ENCODE data around the gene ARID4B.

ARID4B gene

DNA sequence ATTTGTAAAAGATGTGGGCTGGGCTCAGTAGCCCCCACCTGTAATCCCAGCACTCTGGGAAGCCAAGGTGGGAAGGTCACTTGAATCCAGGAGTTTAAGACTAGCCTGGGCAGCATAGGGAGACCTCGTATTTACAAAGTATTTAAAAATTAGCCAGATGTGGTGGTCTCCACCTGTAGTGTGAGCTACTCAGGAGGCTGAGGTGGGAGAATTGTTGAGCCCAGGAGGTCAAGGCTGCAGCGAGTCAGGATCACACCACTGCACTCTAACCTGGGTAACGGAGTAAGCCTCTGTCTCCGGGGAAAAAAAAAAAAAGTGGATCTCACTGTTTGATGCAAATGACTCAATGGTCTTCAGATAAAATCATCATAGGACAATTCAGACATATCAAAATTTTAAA, 89.4 kb downstream of the ARID4B start:
- Histone ChIP-seq H3K4me3 (ENCODE audit: low read depth, low read length) (no peak overlapping the region), H3K27ac (ENCODE audit: extremely low read depth, low read depth, low read length) (no peak overlapping the region), H3K4me1 (ENCODE audit: control insufficient read depth, insufficient read depth, low read length) (no peaks in the 10 kb centered on the region), H3K36me3 (ENCODE audit: control insufficient read depth in 2 of 2, insufficient read depth in 1 of 2, low read length in 2 of 2) (peaks cover 39 to 47% of the 10 kb centered on the region in 2 experiments), H3K9me3 (ENCODE audit: control insufficient read depth, insufficient read depth, low read depth, low read length) (no peaks in the 10 kb centered on the region)
- CTCF ChIA-PET: interaction anchor here (0.6 to 1.8 kb wide), 3 partner anchors 14 to 275 kb away, joined by 3 to 10 read pairs (median 3); no protein-coding TSS in a partner anchor
- POLR2A ChIA-PET: no interaction called here
- no peak for TF ChIP-seq FEZF1 (tag by site-specific recombination; IDR thresholded peaks at IDR 0.05)
- TF ChIP-seq, protein P1, sequence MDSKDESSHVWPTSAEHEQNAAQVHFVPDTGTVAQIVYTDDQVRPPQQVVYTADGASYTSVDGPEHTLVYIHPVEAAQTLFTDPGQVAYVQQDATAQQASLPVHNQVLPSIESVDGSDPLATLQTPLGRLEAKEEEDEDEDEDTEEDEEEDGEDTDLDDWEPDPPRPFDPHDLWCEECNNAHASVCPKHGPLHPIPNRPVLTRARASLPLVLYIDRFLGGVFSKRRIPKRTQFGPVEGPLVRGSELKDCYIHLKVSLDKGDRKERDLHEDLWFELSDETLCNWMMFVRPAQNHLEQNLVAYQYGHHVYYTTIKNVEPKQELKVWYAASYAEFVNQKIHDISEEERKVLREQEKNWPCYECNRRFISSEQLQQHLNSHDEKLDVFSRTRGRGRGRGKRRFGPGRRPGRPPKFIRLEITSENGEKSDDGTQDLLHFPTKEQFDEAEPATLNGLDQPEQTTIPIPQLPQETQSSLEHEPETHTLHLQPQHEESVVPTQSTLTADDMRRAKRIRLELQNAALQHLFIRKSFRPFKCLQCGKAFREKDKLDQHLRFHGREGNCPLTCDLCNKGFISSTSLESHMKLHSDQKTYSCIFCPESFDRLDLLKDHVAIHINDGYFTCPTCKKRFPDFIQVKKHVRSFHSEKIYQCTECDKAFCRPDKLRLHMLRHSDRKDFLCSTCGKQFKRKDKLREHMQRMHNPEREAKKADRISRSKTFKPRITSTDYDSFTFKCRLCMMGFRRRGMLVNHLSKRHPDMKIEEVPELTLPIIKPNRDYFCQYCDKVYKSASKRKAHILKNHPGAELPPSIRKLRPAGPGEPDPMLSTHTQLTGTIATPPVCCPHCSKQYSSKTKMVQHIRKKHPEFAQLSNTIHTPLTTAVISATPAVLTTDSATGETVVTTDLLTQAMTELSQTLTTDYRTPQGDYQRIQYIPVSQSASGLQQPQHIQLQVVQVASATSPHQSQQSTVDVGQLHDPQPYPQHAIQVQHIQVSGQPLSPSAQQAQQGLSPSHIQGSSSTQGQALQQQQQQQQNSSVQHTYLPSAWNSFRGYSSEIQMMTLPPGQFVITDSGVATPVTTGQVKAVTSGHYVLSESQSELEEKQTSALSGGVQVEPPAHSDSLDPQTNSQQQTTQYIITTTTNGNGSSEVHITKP (tag by site-specific recombination; IDR thresholded peaks at IDR 0.05): 0 out of 2 replicates have a peak, but pooled peaks have one; percentile 13

DNA sequence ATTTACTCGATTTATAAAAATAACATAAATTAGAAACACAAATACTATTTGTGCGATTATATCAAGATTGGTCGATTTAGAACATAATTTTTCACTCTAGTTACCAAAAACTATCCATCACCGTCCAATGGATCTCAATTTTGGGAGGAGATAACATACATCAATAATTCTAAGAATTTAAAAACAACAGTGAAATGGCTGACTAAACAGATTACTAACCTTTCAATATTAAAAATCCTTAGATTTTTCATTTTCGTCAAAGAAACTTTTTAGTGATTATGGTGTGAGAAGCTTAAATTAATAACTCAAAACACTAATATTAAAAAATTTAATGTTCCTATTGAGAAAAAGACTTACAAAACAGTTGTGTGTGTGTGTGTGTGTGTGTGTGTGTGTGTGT, 91.9 kb downstream of the ARID4B start:
- no peak for TF ChIP-seq ZNF629 (tag by site-specific recombination; IDR thresholded peaks at IDR 0.05)
- TF ChIP-seq ZNF561 (tag by site-specific recombination; IDR thresholded peaks at IDR 0.05; ENCODE audit: borderline replicate concordance): no peak
- no peak for TF ChIP-seq ZNF560 (tag by site-specific recombination; IDR thresholded peaks at IDR 0.05; ENCODE audit: borderline replicate concordance)
- TF ChIP-seq, protein P2, sequence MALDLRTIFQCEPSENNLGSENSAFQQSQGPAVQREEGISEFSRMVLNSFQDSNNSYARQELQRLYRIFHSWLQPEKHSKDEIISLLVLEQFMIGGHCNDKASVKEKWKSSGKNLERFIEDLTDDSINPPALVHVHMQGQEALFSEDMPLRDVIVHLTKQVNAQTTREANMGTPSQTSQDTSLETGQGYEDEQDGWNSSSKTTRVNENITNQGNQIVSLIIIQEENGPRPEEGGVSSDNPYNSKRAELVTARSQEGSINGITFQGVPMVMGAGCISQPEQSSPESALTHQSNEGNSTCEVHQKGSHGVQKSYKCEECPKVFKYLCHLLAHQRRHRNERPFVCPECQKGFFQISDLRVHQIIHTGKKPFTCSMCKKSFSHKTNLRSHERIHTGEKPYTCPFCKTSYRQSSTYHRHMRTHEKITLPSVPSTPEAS (tag by site-specific recombination; IDR thresholded peaks at IDR 0.05): 0 out of 2 replicates have a peak, but pooled peaks have one; percentile 10
- TF ChIP-seq ZNF133 (tag by site-specific recombination; IDR thresholded peaks at IDR 0.05): no peak
- TF ChIP-seq, protein P3, sequence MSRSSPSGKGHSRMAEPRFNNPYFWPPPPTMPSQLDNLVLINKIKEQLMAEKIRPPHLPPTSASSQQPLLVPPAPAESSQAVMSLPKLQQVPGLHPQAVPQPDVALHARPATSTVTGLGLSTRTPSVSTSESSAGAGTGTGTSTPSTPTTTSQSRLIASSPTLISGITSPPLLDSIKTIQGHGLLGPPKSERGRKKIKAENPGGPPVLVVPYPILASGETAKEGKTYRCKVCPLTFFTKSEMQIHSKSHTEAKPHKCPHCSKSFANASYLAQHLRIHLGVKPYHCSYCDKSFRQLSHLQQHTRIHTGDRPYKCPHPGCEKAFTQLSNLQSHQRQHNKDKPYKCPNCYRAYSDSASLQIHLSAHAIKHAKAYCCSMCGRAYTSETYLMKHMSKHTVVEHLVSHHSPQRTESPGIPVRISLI (tag by site-specific recombination; IDR thresholded peaks at IDR 0.05): no peak
- no peaks in the 10 kb centered on the region for H3K4me1 ChIP-seq (ENCODE audit: control insufficient read depth, insufficient read depth, low read length)
- peaks cover 46 to 62% of the 10 kb centered on the region in 2 experiments for H3K36me3 ChIP-seq (ENCODE audit: control insufficient read depth in 2 of 2, insufficient read depth in 1 of 2, low read length in 2 of 2)
- no peaks in the 10 kb centered on the region for H3K9me3 ChIP-seq (ENCODE audit: control insufficient read depth, insufficient read depth, low read depth, low read length)
- ChIA-PET POLR2A (interaction anchor here (0.6 kb wide), 1 partner anchor 128 kb away, joined by 3 read pairs; no protein-coding TSS in a partner anchor), CTCF (interaction anchor here (0.5 to 1.4 kb wide), 5 partner anchors 17 to 1845 kb away, joined by 3 to 4 read pairs (median 3); no protein-coding TSS in a partner anchor)
- no peak overlapping the region for H3K27ac ChIP-seq (ENCODE audit: extremely low read depth, low read depth, low read length)
- H3K4me3 ChIP-seq (ENCODE audit: low read depth, low read length): no peak overlapping the region

DNA sequence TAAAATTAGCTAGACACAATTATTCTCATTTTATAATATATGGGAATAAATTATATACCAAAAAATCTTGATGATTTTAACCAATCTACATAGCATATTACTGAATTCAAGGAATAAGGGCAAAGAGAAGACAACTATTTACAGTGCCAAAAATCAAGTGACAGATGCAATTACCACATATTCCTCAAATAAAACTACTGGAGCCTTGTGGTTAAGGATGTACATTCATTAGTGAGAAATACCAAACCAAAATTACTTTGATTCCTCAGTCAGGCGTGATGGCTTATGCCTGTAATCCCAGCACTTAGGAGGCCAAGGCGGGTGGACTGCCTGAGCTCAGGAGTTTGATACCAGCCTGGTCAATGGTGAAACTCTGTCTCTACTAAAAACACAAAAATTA, 98.1 kb downstream of the ARID4B start:
- no peaks in the 10 kb centered on the region for H3K4me1 ChIP-seq (ENCODE audit: control insufficient read depth, insufficient read depth, low read length)
- no peak overlapping the region for H3K4me3 ChIP-seq (ENCODE audit: low read depth, low read length)
- no peak overlapping the region for H3K27ac ChIP-seq (ENCODE audit: extremely low read depth, low read depth, low read length)
- TF ChIP-seq ZNF629 (tag by site-specific recombination; IDR thresholded peaks at IDR 0.05) (no peak), ZNF660 (tag by site-specific recombination; IDR thresholded peaks at IDR 0.05) (peak; percentile 69), ZNF548 (tag by site-specific recombination; IDR thresholded peaks at IDR 0.05) (no peak)
- H3K36me3 ChIP-seq (ENCODE audit: control insufficient read depth in 2 of 2, insufficient read depth in 1 of 2, low read length in 2 of 2): peaks cover 43 to 64% of the 10 kb centered on the region in 2 experiments
- H3K9me3 ChIP-seq (ENCODE audit: control insufficient read depth, insufficient read depth, low read depth, low read length): no peaks in the 10 kb centered on the region
- ChIA-PET POLR2A (interaction anchor here (0.6 kb wide), 2 partner anchors 14 to 1872 kb away, joined by 3 to 4 read pairs; no protein-coding TSS in a partner anchor), CTCF (interaction anchor here (1.4 kb wide), 1 partner anchor 22 kb away, joined by 8 read pairs; no protein-coding TSS in a partner anchor)

DNA sequence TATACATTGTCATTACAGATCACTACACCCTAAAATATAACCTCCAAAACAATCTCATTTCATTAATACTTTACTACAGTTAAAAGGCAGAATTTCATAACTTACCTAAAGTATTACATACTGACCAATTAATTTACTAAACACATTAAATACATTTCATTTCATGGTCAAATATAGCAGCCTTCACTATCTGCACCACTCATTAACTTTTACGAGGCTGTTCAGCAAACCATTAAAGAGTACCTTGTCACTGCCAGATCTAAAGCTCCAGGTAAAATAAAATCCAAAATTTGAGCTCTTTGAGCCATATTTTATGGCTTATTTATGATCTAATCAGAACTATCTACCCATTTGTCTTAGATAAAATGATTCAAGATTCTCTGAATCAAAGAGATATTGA, 100.6 kb downstream of the ARID4B start:
- CTCF ChIA-PET: interaction anchor here (0.6 to 1.2 kb wide), 3 partner anchors 25 to 192 kb away, joined by 3 to 5 read pairs (median 4); no protein-coding TSS in a partner anchor
- TF ChIP-seq ZNF266 (tag by site-specific recombination; IDR thresholded peaks at IDR 0.05; ENCODE audit: low read depth) (no peak), OSR2 (tag by site-specific recombination; IDR thresholded peaks at IDR 0.05) (peak; percentile 47; the same call in 1 of the 2 replicates), FEZF1 (tag by site-specific recombination; IDR thresholded peaks at IDR 0.05) (peak; percentile 52), ZBTB17 (tag by site-specific recombination; IDR thresholded peaks at IDR 0.05) (0 out of 2 replicates have a peak, but pooled peaks have one; percentile 11), ZNF132 (tag by site-specific recombination; IDR thresholded peaks at IDR 0.05; ENCODE audit: borderline replicate concordance) (no peak)
- TF ChIP-seq, protein P4, sequence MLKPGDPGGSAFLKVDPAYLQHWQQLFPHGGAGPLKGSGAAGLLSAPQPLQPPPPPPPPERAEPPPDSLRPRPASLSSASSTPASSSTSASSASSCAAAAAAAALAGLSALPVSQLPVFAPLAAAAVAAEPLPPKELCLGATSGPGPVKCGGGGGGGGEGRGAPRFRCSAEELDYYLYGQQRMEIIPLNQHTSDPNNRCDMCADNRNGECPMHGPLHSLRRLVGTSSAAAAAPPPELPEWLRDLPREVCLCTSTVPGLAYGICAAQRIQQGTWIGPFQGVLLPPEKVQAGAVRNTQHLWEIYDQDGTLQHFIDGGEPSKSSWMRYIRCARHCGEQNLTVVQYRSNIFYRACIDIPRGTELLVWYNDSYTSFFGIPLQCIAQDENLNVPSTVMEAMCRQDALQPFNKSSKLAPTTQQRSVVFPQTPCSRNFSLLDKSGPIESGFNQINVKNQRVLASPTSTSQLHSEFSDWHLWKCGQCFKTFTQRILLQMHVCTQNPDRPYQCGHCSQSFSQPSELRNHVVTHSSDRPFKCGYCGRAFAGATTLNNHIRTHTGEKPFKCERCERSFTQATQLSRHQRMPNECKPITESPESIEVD (tag by site-specific recombination; IDR thresholded peaks at IDR 0.05): peak; percentile 86
- TF ChIP-seq, protein P5, sequence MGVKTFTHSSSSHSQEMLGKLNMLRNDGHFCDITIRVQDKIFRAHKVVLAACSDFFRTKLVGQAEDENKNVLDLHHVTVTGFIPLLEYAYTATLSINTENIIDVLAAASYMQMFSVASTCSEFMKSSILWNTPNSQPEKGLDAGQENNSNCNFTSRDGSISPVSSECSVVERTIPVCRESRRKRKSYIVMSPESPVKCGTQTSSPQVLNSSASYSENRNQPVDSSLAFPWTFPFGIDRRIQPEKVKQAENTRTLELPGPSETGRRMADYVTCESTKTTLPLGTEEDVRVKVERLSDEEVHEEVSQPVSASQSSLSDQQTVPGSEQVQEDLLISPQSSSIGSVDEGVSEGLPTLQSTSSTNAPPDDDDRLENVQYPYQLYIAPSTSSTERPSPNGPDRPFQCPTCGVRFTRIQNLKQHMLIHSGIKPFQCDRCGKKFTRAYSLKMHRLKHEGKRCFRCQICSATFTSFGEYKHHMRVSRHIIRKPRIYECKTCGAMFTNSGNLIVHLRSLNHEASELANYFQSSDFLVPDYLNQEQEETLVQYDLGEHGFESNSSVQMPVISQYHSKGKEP (tag by site-specific recombination; IDR thresholded peaks at IDR 0.05): no peak

More for the DNA sequence above, 100.6 kb downstream of the ARID4B start:
- Histone ChIP-seq H3K4me1 (ENCODE audit: control insufficient read depth, insufficient read depth, low read length) (no peaks in the 10 kb centered on the region), H3K36me3 (ENCODE audit: control insufficient read depth in 2 of 2, insufficient read depth in 1 of 2, low read length in 2 of 2) (peaks cover 44 to 55% of the 10 kb centered on the region in 2 experiments), H3K9me3 (ENCODE audit: control insufficient read depth, insufficient read depth, low read depth, low read length) (no peaks in the 10 kb centered on the region), H3K27ac (ENCODE audit: extremely low read depth, low read depth, low read length) (no peak overlapping the region), H3K4me3 (ENCODE audit: low read depth, low read length) (no peak overlapping the region)
- POLR2A ChIA-PET: interaction anchor here (0.6 kb wide), 1 partner anchor 672 kb away, joined by 5 read pairs; no protein-coding TSS in a partner anchor
